Caki2 (cell line): ENCODE measurements around the gene PEX16. TPM values are rescaled to one million over a fixed set of nuclear protein-coding genes. Genes with fewer than 3 reads are reported as not detected.

ENCODE experiments used
- DNase-seq: peaks from one replicate; pipeline ENCODE4 v3.0.0-alpha.2; 2015; ENCODE audit warnings: low read depth
- in situ Hi-C: cut with HindIII; loops from 2 replicates; pipeline ENCODE4 v1.10.0; 2016; ENCODE audit warnings: low sequenced_read_pairs, low pct_unique_long_range_greater_than_20kb, mixed read lengths
- total RNA-seq: library from RNA; depleted of rRNA; stranded (reverse); fragments of >200 nt; shearing (Covaris generic); gene quantifications from 2 replicates; pipeline ENCODE4 v1.2.3, GENCODE V29; 2014; ENCODE audit warnings: low replicate concordance

Gene PEX16
- total RNA-seq, 1 experiment from 2014 or later, result 30.0 TPM

- in situ Hi-C loops, result no loop called here
- DNase-seq, result no peak
Measured at GRCh38 chr11:45933131-45933831, 15.6 kb upstream of the PEX16 start.

DNA sequence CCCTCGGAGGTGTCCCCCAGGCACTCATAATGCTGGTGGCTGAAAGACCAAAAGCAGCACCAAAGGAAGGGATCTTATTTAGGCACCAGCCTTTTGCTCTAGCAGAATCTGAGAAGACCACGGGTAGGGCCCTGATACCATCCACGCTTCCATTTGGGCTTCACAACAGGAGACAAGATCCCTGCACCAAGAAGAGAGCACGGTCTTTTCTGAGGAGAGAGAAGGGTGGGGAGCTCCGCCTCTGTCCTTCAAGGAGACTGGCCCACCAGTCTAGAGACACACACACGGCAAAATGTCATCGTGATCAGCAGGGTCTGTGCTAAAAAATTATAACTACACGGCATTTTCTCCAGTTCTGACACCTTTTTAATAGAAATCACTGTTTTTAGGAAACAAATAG lies 14.5 kb upstream of the PEX16 start:
- in situ Hi-C loops, result no loop called here

DNA sequence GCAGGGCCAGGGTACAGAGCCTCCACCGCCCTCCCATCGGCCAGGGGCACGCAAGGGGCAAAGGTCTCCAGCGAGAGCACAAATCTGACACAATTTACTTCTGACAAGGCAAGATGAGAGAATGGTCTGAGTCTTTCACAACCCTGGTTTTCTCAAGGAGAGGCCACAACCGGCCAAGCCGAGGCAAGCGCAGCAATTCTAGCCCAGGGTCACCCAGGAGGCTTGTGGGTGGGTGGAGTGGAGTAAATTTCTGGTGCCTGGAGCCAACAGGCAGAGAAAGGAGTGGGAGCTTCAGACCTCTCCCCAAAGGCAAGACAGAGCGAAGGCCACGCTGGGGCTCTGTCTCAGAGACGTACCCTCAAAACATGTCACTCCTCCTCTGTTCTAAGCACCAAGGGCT lies 14.1 kb upstream of the PEX16 start:
- in situ Hi-C loops, result no loop called here
- DNase-seq, result no peak

More for the DNA sequence above, 14.5 kb upstream of the PEX16 start:
- no peak for DNase-seq

GRCh38 chr11:45930951-45931570 lies 13.4 kb upstream of the PEX16 start:
- no peak for DNase-seq
- in situ Hi-C loops, result no loop called here

DNA sequence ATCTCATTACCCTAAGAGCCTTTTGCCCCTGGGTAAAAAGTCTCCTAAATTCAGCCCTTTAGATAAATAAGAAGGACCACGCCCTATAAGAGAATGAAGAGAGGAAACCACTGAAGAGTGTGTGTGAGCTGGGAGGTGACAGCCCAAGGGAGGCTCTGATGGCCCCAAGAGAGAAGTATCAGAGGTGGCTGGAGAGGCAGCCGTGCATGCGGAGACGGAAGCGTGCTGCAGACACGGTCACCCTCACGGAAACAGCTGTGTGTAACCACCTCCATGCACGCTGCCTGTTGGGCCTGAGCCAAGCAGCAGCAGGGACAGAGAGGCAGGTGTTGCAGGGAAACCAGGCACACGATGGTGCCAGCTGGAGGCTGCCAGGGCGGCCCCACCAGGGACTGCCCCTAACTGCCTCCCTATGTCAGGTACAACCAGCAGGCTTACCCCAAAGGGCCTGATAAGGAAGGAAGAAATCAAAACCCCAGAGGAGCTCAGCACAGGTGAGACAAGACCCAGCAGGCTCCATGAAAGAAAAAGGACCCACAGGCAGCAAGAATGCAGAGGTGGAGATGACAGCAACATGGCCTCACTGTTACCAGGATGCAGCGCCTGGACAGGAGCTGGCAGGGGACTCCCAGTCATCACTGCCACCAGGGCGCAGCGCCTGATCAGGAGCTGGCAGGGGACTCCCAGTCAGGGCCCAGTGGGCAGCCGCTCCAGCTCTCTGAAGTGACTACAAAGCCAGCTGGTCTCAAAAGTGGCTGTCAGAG lies 12.5 kb upstream of the PEX16 start:
- no peak for DNase-seq
- in situ Hi-C loops, result no loop called here

- DNase-seq, result no peak
- in situ Hi-C loops, result no loop called here
Measured at GRCh38 chr11:45929486-45930030, 11.9 kb upstream of the PEX16 start.

DNA sequence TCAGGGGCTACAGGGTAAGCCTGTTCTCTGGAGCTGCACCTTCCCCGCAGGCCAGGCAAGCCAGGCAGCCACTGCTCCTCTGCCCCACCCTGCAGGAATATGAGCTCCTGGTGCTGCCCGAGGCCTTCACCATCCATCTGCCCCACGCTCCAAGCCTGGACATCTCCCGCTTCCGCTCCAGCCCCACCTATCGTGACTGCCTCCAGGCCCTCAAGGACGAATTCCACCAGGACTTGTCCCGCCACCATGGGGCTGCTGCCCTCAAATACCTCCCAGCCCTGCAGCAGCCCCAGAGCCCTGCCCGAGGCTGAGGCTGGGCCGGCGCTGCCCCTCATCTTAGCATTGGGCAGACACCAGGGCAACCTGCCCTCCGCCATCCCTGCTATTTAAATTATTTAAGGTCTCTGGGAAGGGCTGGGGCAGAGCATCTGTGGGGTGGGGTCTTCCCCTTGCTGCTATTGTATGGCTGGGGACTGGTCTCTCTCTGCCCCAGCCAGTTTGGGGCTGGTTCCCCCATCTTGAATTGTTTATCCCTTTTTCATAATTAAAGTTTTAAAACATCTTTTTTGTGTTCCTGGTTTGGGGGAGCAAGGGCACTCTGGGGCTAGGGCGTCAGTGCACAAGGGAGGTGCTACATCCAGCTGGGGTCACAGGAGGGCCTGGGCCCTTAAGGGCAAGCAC lies 11.0 kb upstream of the PEX16 start:
- DNase-seq, result no peak

DNA sequence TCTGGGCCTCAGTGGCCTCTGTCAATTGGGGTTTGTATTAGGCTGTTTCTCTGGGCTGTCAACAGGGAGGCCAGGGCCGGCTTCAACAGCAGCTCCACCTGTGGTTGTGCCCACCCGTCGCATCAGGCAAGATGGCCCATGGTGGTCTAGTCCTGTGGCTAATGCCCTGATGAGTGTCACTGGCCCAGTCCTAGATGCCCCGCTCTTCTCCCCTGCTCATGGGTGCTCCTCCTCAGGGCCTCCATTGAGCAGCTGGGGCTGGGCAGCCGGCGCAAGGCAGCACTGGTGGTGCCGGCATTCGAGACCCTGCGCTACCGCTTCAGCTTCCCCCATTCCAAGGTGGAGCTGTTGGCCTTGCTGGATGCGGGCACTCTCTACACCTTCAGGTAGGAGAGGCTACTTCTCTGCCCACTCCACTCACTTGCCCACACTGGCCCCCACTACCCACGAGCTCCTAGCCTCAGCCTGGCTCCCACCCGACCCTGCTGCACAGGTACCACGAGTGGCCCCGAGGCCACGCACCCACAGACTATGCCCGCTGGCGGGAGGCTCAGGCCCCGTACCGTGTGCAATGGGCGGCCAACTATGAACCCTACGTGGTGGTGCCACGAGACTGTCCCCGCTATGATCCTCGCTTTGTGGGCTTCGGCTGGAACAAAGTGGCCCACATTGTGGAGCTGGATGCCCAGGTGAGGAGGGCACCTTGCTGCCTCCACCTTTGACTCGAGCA lies 10.2 kb upstream of the PEX16 start:
- no peak for DNase-seq
- in situ Hi-C loops, result no loop called here

More for the DNA sequence above, 11.0 kb upstream of the PEX16 start:
- in situ Hi-C loops, result no loop called here

DNA sequence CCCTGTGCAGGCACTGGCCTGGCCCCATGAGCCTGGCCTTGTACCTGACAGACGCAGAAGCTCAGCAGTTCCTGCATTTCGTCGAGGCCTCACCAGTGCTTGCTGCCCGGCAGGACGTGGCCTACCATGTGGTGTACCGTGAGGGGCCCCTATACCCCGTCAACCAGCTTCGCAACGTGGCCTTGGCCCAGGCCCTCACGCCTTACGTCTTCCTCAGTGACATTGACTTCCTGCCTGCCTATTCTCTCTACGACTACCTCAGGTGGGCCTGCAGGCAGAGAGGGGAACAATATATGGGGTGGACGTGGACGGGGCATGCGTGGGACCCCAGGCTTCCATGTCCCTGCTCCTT lies 9.6 kb upstream of the PEX16 start:
- no peak for DNase-seq
- in situ Hi-C loops, result no loop called here

DNA sequence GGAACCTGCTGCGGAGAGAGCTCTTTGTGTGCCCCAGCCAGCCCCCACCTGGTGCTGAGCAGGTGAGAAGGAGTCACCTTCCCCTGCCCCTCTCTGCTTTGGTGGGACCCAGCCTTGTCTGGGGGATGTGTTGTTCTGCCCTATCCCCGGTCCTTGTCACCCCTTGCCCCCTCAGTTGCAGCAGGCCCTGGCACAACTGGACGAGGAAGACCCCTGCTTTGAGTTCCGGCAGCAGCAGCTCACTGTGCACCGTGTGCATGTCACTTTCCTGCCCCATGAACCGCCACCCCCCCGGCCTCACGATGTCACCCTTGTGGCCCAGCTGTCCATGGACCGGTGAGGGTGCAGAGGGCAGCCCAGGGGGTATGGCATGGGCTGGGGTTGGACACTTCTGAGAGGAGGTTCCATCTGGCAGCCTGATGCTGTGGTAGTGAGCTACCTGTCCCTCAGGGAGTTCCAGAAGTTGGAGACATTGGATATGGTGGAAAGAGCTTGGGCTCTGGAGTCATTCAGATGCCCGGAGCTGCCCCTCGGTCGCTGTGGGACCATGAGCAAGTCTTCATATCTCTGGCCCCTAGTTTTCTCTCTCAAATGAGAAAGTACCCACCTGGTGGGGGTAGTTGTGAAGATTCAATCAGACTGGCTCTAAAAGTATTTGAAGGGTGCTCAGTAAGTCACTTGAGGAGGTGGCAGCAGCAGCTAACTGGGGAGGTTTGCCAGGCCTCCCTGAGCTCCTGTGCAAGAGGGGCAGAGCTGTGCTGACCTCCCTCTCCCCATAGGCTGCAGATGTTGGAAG lies 9.1 kb upstream of the PEX16 start:
- in situ Hi-C loops, result no loop called here
- no peak for DNase-seq

- no peak for DNase-seq
- in situ Hi-C loops, result no loop called here
Measured at GRCh38 chr11:45926001-45926401, 8.3 kb upstream of the PEX16 start.

DNA sequence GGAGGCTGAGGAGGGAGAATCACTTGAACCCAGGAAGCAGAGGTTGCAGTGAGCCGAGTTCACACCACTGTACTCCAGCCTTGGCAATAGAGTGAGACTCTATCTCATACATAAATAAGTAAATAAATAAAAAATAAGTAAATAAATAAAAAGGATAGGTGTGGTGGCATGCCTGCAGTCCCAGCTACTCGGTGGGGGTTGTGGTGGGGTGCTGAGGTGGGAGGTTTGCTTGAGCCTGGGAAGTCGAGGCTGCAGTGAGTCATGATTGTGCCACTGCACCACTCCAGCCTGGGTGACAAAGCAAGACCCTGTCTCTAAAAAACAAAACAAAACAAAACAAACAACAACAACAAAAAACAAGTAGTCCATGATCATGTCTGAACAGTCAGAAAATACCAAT lies 7.9 kb upstream of the PEX16 start:
- in situ Hi-C loops, result no loop called here
- DNase-seq, result no peak

DNA sequence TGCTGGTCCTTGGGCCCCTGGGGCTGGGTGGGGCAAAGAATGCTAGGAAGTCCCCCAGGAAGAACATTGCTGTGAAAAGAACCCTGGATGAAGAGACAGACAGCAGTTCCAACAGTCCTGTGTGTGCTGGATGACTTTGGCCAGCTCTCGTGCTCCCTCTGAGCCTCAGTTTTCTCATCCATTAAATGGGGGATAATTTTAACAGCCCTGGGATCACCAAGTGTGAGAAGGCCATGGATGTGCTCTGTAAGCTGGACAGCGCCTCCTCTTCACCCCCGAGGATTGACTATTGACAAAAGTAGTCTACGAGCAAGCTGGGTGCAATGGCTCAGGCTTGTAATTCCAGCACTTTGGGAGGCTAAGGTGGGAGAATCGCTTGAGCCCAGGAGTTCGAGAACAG lies 7.2 kb upstream of the PEX16 start:
- DNase-seq, result no peak
- in situ Hi-C loops, result no loop called here

DNA sequence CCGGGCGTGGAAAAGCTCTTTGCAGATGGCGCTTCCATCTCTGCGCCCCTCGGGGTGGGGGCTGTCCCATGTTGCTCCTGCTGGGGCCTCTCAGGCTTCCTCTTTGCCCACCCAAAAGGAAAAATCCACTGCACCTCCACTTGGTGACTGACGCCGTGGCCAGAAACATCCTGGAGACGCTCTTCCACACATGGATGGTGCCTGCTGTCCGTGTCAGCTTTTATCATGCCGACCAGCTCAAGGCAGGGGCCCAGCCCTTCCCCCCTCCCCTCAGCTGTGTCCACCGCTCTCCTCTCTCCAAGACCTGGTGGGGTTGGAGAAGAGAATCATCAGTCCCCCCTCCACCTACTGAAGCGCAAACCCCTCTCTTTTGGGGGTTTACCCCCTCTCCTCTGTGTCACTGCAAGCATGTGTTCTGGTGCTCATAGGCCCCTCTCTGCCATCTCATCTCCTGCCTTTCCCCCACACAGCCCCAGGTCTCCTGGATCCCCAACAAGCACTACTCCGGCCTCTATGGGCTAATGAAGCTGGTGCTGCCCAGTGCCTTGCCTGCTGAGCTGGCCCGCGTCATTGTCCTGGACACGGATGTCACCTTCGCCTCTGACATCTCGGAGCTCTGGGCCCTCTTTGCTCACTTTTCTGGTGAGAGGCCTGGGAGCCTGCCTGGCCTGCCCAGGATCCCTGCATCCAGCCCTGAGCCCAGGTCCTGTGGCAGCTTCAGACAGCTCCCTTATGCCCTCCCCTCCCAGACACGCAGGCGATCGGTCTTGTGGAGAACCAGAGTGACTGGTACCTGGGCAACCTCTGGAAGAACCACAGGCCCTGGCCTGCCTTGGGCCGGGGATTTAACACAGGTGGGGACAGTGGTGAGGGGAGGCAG lies 6.6 kb upstream of the PEX16 start:
- DNase-seq, result no peak
- in situ Hi-C loops, result no loop called here

DNA sequence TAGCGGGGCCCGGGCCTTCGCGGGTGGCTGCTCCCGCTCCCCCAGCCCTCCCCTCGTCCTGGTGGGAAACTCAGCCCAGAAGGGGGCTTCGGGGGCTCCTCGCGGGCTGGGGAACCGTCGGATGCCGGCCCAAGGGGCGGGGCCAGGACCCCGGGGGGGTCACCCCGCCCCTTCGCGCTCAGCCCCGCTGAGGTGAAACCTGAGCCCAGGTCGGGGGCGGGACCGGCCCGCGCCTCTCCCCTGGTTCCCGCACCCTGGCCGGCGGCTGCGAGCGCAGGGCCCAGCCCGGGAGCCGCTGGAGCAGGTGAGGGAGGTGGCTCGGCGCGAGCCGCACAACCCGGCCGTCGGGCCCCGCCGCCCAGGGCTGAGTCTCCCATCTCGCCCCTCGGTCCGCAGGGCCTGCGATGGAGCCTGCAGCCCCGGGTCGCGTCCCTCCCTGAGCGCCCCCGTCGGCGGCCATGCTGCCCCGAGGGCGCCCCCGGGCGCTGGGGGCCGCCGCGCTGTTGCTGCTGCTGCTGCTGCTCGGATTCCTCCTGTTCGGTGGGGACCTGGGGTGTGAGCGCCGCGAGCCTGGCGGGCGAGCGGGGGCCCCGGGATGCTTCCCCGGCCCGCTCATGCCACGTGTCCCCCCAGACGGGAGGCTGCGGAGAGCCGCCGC lies 4.9 kb upstream of the PEX16 start, which contains the start of gene LARGE2:
Gene LARGE2 (plus strand): TSS at position 232 of the 658 bp plus-strand sequence. CDS start 227 bp downstream, at position 459.
- peak; percentile 26 for DNase-seq
- in situ Hi-C loops, result no loop called here
